H9 (cell line): ENCODE results near the gene RGP1. TPM values are rescaled to one million over a fixed set of nuclear protein-coding genes. Genes with fewer than 3 reads are reported as not detected.

ENCODE experiments used
- DNase-seq: peaks from one replicate; pipeline ENCODE4 v3.0.0-alpha.2; 2017
- H2AFZ ChIP-seq: one replicate; pipeline ENCODE4 v1.6.1; 2013; ENCODE audit warnings: mild to moderate bottlenecking, low read length, control low read depth, moderate library complexity
- H2AK5ac ChIP-seq: 2 replicates; pipeline ENCODE4 v1.6.1; 2013; ENCODE audit warnings: low read length, control low read depth, mixed read lengths; ENCODE audit not compliant: insufficient read length
- H2BK120ac ChIP-seq: one replicate; pipeline ENCODE4 v1.6.1; 2013; ENCODE audit warnings: low read depth, mild to moderate bottlenecking, low read length, control low read depth, inconsistent platforms; ENCODE audit not compliant: poor library complexity, severe bottlenecking
- H2BK12ac ChIP-seq: 2 replicates; pipeline ENCODE4 v1.6.1; 2013; ENCODE audit warnings: low read length, control low read depth, mixed read lengths, low read depth; ENCODE audit not compliant: insufficient read length
- H2BK15ac ChIP-seq: 2 replicates; pipeline ENCODE4 v1.6.1; 2013; ENCODE audit warnings: low read depth, low read length, control low read depth
- H2BK20ac ChIP-seq: one replicate; pipeline ENCODE4 v1.6.1; 2013; ENCODE audit warnings: low read depth, mild to moderate bottlenecking, low read length, control low read depth, inconsistent platforms; ENCODE audit not compliant: poor library complexity, severe bottlenecking
- H2BK5ac ChIP-seq: 2 replicates; pipeline ENCODE4 v1.6.1; 2013; ENCODE audit warnings: low read length, control low read depth, mixed read lengths; ENCODE audit not compliant: insufficient read length
- H3K14ac ChIP-seq: 2 replicates; pipeline ENCODE4 v1.6.1; 2013; ENCODE audit warnings: low read length, control low read depth; ENCODE audit not compliant: insufficient read depth
- H3K18ac ChIP-seq: 2 replicates; pipeline ENCODE4 v1.6.1; 2013; ENCODE audit warnings: low read depth, mild to moderate bottlenecking, mixed read lengths, low read length, control low read depth; ENCODE audit not compliant: insufficient read length
- H3K23ac ChIP-seq: 2 replicates; pipeline ENCODE4 v1.6.1; 2013; ENCODE audit warnings: low read length, control low read depth, mixed read lengths, low read depth; ENCODE audit not compliant: insufficient read length
- H3K23me2 ChIP-seq: 2 replicates; pipeline ENCODE4 v1.6.1; 2013; ENCODE audit warnings: low read depth, mild to moderate bottlenecking, mixed read lengths, low read length, control low read depth; ENCODE audit not compliant: insufficient read length, poor library complexity, severe bottlenecking
- H3K27ac ChIP-seq: 2 replicates; pipeline ENCODE4 v1.5.1; 2013; ENCODE audit warnings: low read length, control low read depth, mixed read lengths, low read depth; ENCODE audit not compliant: insufficient read length
- H3K27me3 ChIP-seq: 2 replicates; pipeline ENCODE4 v1.6.1; 2013; ENCODE audit warnings: low read length, control low read depth, inconsistent platforms; ENCODE audit not compliant: insufficient read depth
- H3K4ac ChIP-seq: 2 replicates; pipeline ENCODE4 v1.6.1; 2013; ENCODE audit warnings: low read depth, mild to moderate bottlenecking, control low read depth, inconsistent platforms, low read length, moderate library complexity
- H3K4me1 ChIP-seq: 2 replicates; pipeline ENCODE4 v1.6.1; 2013; ENCODE audit warnings: low read length, control low read depth, inconsistent platforms; ENCODE audit not compliant: insufficient read depth
- H3K4me2 ChIP-seq: 2 replicates; pipeline ENCODE4 v1.6.1; 2013; ENCODE audit warnings: low read length, control low read depth, mixed read lengths; ENCODE audit not compliant: insufficient read length, insufficient read depth
- H3K56ac ChIP-seq: 2 replicates; pipeline ENCODE4 v1.6.1; 2013; ENCODE audit warnings: low read depth, mild to moderate bottlenecking, mixed read lengths, low read length, control low read depth; ENCODE audit not compliant: insufficient read length
- H3K79me1 ChIP-seq: 2 replicates; pipeline ENCODE4 v1.6.1; 2013; ENCODE audit warnings: low read depth, mild to moderate bottlenecking, moderate library complexity, low read length, control low read depth, inconsistent platforms; ENCODE audit not compliant: insufficient read depth, poor library complexity, severe bottlenecking
- H3K79me2 ChIP-seq: 2 replicates; pipeline ENCODE4 v1.6.1; 2013; ENCODE audit warnings: low read length, control low read depth, inconsistent platforms; ENCODE audit not compliant: insufficient read depth
- H3K9ac ChIP-seq: 2 replicates; pipeline ENCODE4 v1.6.1; 2013; ENCODE audit warnings: low read length, control low read depth, mixed read lengths; ENCODE audit not compliant: insufficient read length; ENCODE audit errors: extremely low read depth
- H3K9me3 ChIP-seq: one replicate; pipeline ENCODE4 v1.6.1; 2013; ENCODE audit warnings: low read depth, low read length, inconsistent platforms; ENCODE audit not compliant: control insufficient read depth
- H3T11ph ChIP-seq: one replicate; pipeline ENCODE4 v1.6.1; 2013; ENCODE audit warnings: mild to moderate bottlenecking, low read length, control low read depth, inconsistent platforms
- H4K20me1 ChIP-seq: one replicate; pipeline ENCODE4 v1.6.1; 2013; ENCODE audit not compliant: control insufficient read depth, insufficient read length, insufficient read depth
- H4K5ac ChIP-seq: 2 replicates; pipeline ENCODE4 v1.6.1; 2013; ENCODE audit warnings: low read depth, mild to moderate bottlenecking, mixed read lengths, low read length, control low read depth; ENCODE audit not compliant: insufficient read length
- H4K8ac ChIP-seq: replicated peaks from 2 replicates; pipeline ENCODE4 v1.6.1; 2013; ENCODE audit warnings: low read length, control low read depth, mixed read lengths, low read depth; ENCODE audit not compliant: insufficient read length
- H4K91ac ChIP-seq: 2 replicates; pipeline ENCODE4 v1.6.1; 2013; ENCODE audit warnings: low read depth, mild to moderate bottlenecking, moderate library complexity, mixed read lengths, low read length, control low read depth; ENCODE audit not compliant: insufficient read length
- H3K27ac Mint-ChIP-seq, 3 experiments: 2 replicates in 2 of 3; 3 replicates in 1 of 3; pipeline ENCODE4 v1.8.0; 2020 to 2021; ENCODE audit warnings: mixed read lengths in 3 of 3, mild to moderate bottlenecking in 1 of 3, moderate library complexity in 1 of 3
- H3K27me3 Mint-ChIP-seq: 2 replicates; pipeline ENCODE4 v1.8.0; 2021; ENCODE audit warnings: low read depth, mild to moderate bottlenecking, moderate library complexity, mixed read lengths
- H3K36me3 Mint-ChIP-seq, 3 experiments: 2 replicates in 2 of 3; 3 replicates in 1 of 3; pipeline ENCODE4 v1.8.0; 2020 to 2021; ENCODE audit warnings: low read depth in 3 of 3, mixed read lengths in 3 of 3; ENCODE audit not compliant: insufficient read depth in 1 of 3
- H3K4me1 Mint-ChIP-seq, 2 experiments: 2 replicates each; pipeline ENCODE4 v1.8.0; 2020; ENCODE audit warnings: mixed read lengths in 2 of 2
- H3K4me3 Mint-ChIP-seq, 2 experiments: 2 replicates in 1 of 2; 3 replicates in 1 of 2; pipeline ENCODE4 v1.8.0; 2020 to 2021; ENCODE audit warnings: mild to moderate bottlenecking in 2 of 2, mixed read lengths in 2 of 2, moderate library complexity in 1 of 2
- H3K9me3 Mint-ChIP-seq, 2 experiments: 2 replicates in 1 of 2; 3 replicates in 1 of 2; pipeline ENCODE4 v1.8.0; 2020; ENCODE audit warnings: mild to moderate bottlenecking in 2 of 2, mixed read lengths in 2 of 2, moderate library complexity in 1 of 2
- WGBS: extraction: QIAGEN DNeasy Blood & Tissue Kit; methylation state at CpG from one replicate; pipeline ENCODE4 v1.1.7; 2013; ENCODE audit warnings: missing lambda C conversion rate, low lambda C conversion rate, mixed read lengths; ENCODE audit not compliant: insufficient read length; ENCODE audit errors: extremely low coverage; 5-methylcytosine and 5-hydroxymethylcytosine counted together
- total RNA-seq: library from RNA; stranded (reverse); gene quantifications from 2 replicates; pipeline ENCODE4 v1.2.1, GENCODE V29; 2021
- TF ChIP-seq, protein P1 (sequence below): fragments of 200-600 bp; sonication (generic); conservative IDR thresholded peaks from 3 replicates; pipeline ENCODE4 v1.8.0; 2021; ENCODE audit warnings: antibody characterized with exemption, mild to moderate bottlenecking

The RGP1 gene
- total RNA-seq, 1 experiment from 2014 or later, result 25.7 TPM

DNA sequence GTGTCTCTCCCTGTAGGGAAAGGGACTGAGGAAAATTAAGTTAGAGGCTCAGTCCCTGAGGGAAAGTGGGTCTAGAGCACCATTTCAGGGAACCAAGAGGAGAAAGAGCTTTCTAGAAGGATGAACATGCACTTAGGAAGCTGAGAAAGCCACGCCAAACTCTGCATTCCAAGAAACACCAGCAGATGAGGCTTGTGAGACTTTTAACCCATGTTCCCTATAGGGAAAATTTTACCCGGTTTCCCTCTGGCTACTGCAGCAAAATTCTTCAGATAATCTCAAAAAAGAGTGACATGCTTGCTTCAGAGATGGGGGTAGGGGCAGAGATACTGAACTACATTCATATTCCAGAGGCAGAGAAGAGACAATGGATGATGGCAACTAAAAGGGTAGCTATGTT, 25.7 kb upstream of the RGP1 start:
- Histone ChIP-seq H2AFZ (no peak overlapping the region), H4K8ac (no peak overlapping the region), H4K5ac (no peak overlapping the region), H3K27ac (no peak overlapping the region), H3K4me2 (no peak overlapping the region), H3K23me2 (no peaks in the 10 kb centered on the region), H2BK12ac (no peak overlapping the region), H2BK20ac (no peak overlapping the region), H3K9ac (no peak overlapping the region), H2BK120ac (no peak overlapping the region), H4K91ac (no peak overlapping the region), H3K4me1 (peaks cover 11% of the 10 kb centered on the region; the same call in 1 of the 2 replicates), H4K20me1 (no peaks in the 10 kb centered on the region), H3K56ac (no peak overlapping the region), H3K79me2 (no peaks in the 10 kb centered on the region; the same call in none of the 2 replicates), H2AK5ac (no peak overlapping the region), H3K79me1 (no peaks in the 10 kb centered on the region), H2BK5ac (no peak overlapping the region), H3K14ac (no peak overlapping the region), H3K18ac (no peak overlapping the region), H3K9me3 (no peaks in the 10 kb centered on the region), H3T11ph (no peak overlapping the region), H3K23ac (no peak overlapping the region), H3K27me3 (no peaks in the 10 kb centered on the region), H2BK15ac (no peak overlapping the region), H3K4ac (no peak overlapping the region)
- H3K4me1 Mint-ChIP-seq, result no peaks in the 10 kb centered on the region; a peak in 2 of 4 replicates
- H3K4me3 Mint-ChIP-seq, result no peak overlapping the region
- H3K36me3 Mint-ChIP-seq, result peaks cover 31 to 72% (median 57%) of the 10 kb centered on the region in 3 experiments; a peak in 6 of 7 replicates
- no CpG with 5 or more reads among the region's 2 CpGs for WGBS
- no peak for DNase-seq
- H3K9me3 Mint-ChIP-seq, result no peaks in the 10 kb centered on the region
- no peak overlapping the region for H3K27ac Mint-ChIP-seq
- TF ChIP-seq, protein P1, sequence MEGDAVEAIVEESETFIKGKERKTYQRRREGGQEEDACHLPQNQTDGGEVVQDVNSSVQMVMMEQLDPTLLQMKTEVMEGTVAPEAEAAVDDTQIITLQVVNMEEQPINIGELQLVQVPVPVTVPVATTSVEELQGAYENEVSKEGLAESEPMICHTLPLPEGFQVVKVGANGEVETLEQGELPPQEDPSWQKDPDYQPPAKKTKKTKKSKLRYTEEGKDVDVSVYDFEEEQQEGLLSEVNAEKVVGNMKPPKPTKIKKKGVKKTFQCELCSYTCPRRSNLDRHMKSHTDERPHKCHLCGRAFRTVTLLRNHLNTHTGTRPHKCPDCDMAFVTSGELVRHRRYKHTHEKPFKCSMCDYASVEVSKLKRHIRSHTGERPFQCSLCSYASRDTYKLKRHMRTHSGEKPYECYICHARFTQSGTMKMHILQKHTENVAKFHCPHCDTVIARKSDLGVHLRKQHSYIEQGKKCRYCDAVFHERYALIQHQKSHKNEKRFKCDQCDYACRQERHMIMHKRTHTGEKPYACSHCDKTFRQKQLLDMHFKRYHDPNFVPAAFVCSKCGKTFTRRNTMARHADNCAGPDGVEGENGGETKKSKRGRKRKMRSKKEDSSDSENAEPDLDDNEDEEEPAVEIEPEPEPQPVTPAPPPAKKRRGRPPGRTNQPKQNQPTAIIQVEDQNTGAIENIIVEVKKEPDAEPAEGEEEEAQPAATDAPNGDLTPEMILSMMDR, result no peak
- no peaks in the 10 kb centered on the region for H3K27me3 Mint-ChIP-seq
